GM13977 (cell line): ENCODE data around the gene ZNF346.

ENCODE experiments used
- DNase-seq: peaks from one replicate; pipeline ENCODE4 v3.0.0; 2012; ENCODE audit warnings: low spot score
- CTCF ChIP-seq: IDR thresholded peaks from 2 replicates; pipeline ENCODE4 v1.5.1; 2012; ENCODE audit warnings: mild to moderate bottlenecking, control low read depth; ENCODE audit not compliant: insufficient read depth; ENCODE audit errors: extremely low read depth, missing control alignments
- in situ Hi-C: fragments of 300-500 bp; cut with MboI; formaldehyde crosslinking; loops from one replicate; pipeline ENCODE4 v1.12.0; 2022; ENCODE audit warnings: low sequenced_read_pairs, low pct_unique_long_range_greater_than_20kb, mixed read lengths, inconsistent platforms; ENCODE audit not compliant: unreplicated experiment

ZNF346 gene

DNA sequence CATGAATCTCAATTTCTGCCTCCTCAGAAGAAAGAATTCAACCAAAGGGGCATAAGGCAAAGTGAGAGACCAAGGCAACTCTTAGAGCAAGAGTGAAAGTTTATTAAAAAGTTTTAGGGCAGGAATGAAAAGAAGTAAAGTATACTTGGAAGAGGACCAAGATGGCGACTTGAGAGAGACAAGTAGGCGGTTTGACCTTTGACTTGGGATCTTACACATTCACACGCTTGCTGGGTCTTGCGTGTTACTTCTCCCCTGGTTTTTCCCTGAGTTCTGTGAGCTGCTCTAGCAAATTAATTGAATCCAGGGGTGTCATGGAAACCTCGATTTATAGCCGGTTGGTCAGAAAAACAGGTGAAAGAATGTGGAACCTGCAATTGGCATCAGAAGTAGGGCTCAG, 7.0 kb downstream of the ZNF346 start:
- in situ Hi-C loops: no loop called here
- DNase-seq: no peak
- no peak for TF ChIP-seq CTCF

GRCh38 chr5:177035976-177036375, 13.5 kb downstream of the ZNF346 start:
- in situ Hi-C loops: no loop called here

DNA sequence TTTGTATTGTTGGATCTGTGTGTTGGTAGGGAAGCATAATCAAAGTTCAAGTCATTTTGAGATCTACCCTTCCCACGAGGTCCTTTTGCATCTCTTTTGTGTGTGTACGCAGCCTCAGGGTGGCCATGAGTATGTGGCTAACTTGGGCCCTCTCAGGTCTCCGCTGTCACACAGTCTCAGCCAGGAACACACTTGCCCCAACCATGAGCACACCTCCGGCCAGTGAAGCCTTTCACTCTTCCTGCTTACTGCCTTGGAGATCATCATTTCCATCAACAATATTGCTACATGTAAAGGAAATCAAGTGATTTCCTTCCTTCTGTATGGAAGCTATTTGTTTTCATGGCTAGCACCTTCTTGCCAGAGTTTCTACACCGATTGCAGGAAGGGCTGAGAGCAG, 13.9 kb downstream of the ZNF346 start:
- in situ Hi-C loops: no loop called here
- TF ChIP-seq CTCF: no peak
- DNase-seq: no peak

More at GRCh38 chr5:177035976-177036375, 13.5 kb downstream of the ZNF346 start:
- DNase-seq: peak; percentile 47
- TF ChIP-seq CTCF: no peak

DNA sequence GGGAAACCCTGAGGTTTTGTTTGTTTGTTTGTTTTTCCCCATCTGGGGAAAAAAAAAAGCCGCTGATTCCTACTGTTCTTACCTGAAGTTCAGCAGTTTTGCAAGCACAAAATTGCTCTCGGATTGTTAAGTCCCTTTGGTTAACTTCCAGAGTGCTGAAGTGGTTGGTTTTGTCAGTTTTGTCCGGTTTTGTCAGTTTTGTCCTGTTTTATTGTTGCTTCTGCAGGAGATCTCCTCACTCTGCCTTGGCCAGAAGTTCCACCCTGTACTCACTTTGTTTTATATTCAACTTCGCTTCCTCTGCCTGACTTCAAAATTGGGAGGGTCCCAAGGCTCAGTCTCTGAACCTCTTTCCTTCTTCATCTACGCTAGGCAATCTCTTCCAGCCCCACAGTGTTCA, 14.4 kb downstream of the ZNF346 start:
- DNase-seq: no peak
- no peak for TF ChIP-seq CTCF
- in situ Hi-C loops: no loop called here

DNA sequence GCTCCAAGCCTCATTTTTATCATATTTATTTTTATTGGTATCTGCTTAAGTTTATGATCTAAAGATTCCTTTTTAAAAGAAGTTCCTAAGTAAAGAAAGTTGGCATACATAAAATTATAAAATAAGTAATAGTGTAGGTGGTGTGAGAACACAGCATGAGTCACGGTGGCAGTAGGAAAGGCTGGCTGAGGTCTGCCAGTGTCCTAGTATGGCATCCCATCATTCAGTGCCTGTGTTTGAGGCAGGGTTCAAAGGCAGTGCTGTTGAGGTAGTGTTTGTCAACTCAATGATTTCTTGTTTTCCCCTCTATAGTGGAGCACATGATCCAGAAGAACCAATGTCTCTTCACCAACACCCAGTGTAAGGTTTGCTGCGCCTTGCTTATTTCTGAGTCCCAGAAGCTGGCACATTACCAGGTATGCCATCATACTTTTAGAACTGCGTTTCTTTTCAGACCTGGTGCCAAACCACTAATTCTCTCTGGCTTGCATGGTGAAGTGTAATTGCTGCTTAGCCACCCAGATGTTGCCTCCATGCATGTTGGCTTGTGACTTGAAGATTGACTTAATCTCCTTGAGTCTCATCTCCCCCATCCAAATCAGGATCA, 18.4 kb downstream of the ZNF346 start:
- no peak for DNase-seq
- TF ChIP-seq CTCF: no peak
- in situ Hi-C loops: no loop called here

DNA sequence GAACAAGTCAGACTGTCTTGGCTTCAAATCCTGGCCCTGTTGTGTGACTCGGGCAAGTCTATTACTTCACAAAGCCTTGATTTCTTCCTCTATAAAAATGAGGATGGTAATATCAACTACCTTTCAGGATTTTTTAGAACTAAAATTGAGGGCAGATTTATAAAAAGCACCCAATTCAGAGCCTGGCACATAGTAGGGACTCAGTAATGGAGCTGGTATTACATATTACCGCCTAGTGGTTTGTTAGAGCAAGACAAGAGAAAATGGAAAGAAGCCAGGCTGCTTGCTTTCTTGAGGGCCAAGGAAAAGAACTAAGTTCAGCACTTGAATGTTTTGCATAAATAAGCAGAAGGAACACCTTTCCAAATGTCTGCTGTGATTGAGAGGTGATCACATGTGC, 19.4 kb downstream of the ZNF346 start:
- in situ Hi-C loops: no loop called here
- no peak for DNase-seq
- TF ChIP-seq CTCF: no peak

GRCh38 chr5:177043114-177043513, 20.6 kb downstream of the ZNF346 start:
- no peak for DNase-seq
- in situ Hi-C loops: no loop called here
- no peak for TF ChIP-seq CTCF
